Sciatic nerve (tissue), 2 donors: ENCODE measurements around the gene C2CD4C. TPM values are rescaled to one million over a fixed set of nuclear protein-coding genes. Genes with fewer than 3 reads are reported as not detected.
"Not testable (repeated sequence)": the region's sequence is repeated elsewhere in the genome, so short reads cannot be mapped to it uniquely, and the experiment has no call there.

ENCODE experiments used
- ATAC-seq: fragments of 200-7000 bp; cut with Tn5 transposase; one replicate; pipeline ENCODE4 v1.9.1; 2020; ENCODE audit warnings: mild to moderate bottlenecking, moderate library complexity
- DNase-seq: peaks from one replicate; pipeline ENCODE4 v3.0.0-alpha.2; 2020; ENCODE audit warnings: low spot score
- intact Hi-C: fragments of 100-400 bp; cut with DNase I; formaldehyde crosslinking; loops from one replicate; pipeline ENCODE4 v1.14.2; 2022
- total RNA-seq: library from RNA; stranded (reverse); fragmentation: NEBNext Ultra II Directional; extraction: Animal tissue kit (Norgen Biotek cat#: 25700); gene quantifications from one replicate; pipeline ENCODE4 v1.2.1, GENCODE V29; 2021
- donor health status: DM: no; HTN: no; CAD: no.
- donor health status: DM: no; HTN: no; CAD: no.

C2CD4C gene
- total RNA-seq, 1 donor from 2014 or later = 2.8 TPM

DNA sequence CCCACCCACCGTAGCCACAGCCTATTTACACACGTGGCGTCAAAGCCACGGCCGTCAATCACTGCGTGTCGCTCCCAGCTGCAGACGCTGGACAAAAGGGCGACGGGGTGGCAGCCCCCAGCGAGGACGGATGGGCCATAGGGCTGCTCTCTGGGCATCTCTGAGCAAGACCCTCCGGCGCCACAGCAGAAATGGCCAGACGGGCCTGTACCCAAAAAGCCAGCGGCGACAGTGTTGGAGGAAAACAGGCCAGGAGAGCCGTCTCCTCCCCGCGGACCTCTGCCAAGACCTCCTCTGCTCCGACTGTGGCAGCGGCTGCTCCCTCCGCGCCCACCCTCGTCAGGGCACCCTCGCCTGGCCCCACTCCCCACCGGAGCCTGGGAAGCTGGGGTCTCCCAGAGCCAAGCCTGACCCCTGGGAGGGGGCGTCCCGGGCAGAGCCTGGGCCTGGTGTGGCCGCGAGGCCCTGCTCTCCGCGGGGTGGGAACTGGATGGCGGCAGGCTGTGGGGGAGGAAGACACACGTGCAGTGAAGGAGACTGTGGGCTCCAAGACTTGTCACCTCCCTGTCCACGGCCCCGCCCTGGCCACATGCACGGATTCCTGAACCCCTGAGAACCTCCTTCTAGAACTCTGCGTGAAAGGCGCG is 2.7 kb downstream of the C2CD4C start:
- intact Hi-C loops = no loop called here
- DNase-seq (peak; percentile 51), ATAC-seq (no peak)

DNA sequence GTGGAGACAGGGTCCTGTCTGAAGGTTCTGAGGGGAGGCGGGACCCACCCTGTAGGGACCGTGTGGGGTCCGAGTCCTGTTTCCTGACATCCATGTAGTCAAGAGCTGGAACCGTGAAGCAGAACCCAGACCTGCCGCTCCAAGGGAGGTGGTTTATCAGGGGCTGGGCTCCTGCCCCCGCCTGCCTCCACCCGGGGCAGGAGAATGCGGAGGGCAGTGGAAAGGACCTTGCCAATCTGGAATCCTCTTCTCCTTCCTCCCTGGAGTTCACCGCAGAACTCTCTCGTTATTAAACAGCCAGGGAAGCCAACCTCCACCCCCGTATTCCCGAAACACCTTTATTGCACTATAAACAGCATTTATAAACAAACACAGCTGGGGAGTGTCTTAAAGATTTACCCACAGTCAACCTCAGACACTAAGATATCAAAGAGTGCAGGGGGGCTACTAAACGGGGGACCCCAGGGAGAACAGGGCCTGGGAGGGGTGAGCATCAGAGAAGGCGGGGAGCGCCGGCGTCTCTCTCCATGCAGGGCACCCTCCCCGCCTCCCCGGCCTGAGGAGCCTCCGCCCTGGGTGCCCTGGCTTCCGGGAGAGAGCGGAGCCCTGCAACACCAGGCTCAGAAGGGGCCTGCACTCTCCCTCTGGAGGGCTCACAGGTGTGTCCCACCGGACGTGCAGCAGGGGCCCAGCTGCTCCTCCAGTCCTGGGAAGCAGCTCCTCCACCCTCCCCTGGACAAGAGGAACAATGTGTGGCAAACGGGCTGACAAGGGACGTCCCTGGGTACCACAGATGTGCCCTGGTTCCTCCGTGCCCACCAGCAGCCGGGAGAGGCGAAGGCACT is 3.6 kb downstream of the C2CD4C start:
- peak; percentile 36 for DNase-seq
- intact Hi-C loops = no loop called here
- ATAC-seq = no peak

DNA sequence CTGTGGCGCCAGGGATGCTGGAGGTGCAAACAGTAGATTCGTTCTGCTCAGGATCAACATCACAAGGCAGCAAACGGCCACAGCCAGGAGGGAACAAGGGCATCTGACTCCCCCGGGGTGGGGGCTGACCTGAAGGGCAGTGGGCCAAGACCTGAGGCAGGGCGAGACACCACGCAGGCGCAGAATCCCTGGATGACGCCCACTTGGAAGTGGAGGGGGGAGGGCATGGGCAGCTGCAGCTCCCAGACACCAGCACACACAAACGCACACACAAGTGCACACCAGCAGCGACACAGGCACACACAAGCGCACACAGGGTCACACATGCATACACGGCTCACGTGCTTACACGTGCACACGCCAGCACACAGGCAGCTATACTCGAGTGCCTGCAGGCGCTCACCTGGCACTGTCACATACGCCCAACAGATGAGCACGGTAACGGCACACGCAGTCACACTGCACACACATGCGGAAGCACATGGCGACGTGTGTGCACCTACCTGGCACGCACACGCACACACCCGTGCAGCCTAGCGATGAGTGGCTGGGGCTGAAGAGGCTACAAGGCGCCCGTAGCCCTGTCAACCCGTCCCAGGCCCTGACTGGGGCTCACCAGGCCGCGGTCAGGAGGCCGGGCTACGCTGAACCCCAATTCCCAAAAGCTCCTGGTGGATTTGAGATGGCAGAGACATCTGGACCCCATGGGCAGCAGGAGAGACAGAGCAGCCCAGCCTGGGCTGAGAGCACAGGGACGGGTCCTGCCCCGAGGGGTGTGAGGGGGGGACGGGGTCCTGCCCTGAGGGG is 5.5 kb downstream of the C2CD4C start:
- peak; percentile 51 for DNase-seq
- intact Hi-C loops = no loop called here

DNA sequence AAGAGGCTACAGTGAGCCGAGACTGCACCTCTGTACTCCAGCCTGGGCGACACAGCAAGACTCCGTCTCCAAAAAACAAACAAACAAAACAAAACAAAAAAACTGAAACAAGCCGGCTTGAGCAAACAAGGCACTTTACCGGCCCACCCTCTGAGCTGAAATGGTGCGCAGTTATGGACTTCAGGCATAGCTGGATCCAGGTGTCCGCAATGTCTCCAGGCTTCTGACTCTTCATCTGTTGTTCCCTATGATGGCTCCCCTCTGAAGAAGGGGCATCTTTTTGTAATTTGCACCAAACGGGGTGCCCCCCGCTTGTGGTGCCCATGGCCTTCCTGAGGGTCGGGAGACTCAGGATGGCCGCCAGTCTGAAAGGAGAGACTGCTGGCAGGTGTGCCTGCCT is 6.2 kb downstream of the C2CD4C start:
- ATAC-seq = no peak
- peak; percentile 10 for DNase-seq
- intact Hi-C loops = no loop called here

More for the DNA sequence above, 5.5 kb downstream of the C2CD4C start:
- ATAC-seq = no peak

DNA sequence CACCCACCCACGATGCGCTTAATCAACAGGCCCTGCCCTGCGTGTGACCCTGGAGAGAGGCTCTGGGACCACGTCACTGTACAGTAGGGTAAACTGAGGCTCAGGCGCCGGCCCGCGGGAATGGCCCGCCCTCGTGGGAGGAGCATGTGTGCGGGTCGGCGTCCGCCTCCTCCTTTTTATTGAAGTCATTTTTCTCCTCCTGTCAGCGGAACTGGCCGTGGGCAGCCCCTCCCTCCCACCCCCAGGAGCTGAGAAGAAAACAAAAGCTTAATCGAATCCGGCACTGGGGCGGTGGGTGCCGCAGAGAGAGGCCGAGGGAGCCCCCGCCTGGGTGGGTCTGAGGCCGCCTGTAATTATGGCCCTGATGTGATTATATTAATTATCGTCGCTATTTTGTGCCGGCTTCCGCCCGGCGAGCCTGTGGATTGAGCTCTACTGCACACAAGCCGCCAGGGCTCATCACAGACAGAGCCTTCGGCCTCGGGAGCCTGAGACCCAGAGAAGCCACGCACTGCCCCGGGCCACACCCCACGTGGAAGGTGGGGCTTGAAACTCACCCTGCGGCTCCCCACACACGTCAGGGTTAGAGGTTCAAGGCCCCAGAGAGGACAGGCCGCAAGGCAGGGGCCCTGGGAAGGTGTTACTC is 7.0 kb downstream of the C2CD4C start:
- peak; percentile 52 for DNase-seq
- intact Hi-C loops = no loop called here
- ATAC-seq = peak; percentile 55

DNA sequence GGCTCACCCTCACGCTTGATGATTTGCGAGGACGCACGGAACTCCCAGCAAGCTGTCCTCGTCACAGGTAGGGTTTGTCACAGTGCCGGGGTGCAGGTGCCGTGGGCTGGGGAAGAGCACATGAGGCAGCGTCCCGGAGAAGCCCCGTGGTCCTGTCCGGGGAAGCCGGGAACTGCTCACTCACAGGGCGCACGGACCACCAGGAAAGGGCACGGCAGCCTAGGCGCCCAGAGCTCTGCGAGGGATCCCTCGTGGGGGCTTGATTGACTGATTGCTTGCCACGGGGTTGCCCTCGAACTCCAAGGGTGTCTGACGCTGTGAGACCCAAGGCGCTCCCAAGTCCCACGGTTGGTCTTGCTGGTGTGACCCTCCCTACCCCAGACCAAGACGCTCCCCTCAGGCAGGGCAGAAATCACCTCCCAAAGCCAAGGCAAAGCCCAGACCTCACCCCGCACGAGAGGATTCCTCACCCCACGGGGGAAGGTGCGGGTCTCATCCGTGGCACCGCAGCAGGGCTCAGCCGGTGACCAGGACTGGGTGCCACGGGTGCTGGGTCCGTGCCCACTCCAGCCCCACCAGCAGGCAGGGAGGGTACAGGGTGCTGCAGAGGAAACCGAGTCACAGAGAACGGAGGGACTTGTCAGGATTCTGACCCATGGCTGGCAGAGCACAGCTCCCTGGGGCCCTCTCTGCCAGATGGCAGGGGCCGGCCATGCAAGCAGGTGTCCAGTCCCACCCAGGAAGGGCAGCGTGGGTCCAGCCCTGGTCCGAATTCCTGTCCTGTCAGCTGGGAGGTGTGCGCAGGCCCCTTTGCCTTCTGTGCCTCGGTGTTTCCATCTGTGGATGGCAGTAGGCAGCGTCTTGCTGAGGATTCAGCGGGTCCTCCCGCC is 7.7 kb downstream of the C2CD4C start:
- DNase-seq = peak; percentile 55
- intact Hi-C loops = no loop called here
- ATAC-seq = no peak

DNA sequence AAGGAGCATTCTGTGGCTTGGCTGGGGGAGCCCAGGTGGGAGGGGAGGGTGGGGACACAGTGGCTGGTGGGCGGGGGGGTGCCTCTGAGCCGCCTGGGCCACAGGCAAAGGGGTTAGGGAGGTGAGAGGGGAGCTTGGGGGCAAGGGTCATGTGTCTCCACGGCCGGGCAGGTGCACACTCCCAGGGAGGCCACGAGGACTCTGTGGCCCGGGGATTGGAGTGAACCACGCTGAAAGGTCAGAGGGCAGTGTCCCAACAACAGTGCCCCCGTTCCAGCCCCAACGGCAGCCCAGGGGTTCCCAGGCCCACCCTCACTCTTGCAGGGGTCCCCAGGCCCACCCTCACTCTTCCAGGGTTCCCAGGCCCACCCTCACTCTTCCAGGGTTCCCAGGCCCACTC is 9.6 kb downstream of the C2CD4C start:
- DNase-seq = peak; percentile 37
- ATAC-seq = no peak
- intact Hi-C loops = no loop called here

DNA sequence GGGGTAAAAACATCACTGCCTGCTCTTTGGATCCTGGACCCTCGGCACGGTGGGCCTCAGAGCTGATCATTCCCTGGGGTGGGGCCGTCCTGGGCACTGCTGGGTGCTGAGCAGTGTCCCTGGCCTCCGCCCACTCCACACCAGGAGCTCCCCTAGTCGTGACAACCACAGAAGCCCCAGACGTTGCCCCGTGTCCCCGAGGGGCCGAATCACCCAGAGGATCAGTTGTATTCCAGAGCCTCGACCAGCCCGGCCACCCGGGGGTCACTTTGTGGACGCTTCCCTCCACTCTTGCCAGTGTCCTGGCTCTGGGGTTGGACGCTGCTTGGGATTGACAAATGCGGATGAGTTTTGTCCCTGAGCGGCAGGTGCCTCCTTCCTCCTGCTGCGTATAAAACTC is 10.2 kb downstream of the C2CD4C start:
- peak; percentile 48 for DNase-seq
- no peak for ATAC-seq
- intact Hi-C loops = no loop called here

DNA sequence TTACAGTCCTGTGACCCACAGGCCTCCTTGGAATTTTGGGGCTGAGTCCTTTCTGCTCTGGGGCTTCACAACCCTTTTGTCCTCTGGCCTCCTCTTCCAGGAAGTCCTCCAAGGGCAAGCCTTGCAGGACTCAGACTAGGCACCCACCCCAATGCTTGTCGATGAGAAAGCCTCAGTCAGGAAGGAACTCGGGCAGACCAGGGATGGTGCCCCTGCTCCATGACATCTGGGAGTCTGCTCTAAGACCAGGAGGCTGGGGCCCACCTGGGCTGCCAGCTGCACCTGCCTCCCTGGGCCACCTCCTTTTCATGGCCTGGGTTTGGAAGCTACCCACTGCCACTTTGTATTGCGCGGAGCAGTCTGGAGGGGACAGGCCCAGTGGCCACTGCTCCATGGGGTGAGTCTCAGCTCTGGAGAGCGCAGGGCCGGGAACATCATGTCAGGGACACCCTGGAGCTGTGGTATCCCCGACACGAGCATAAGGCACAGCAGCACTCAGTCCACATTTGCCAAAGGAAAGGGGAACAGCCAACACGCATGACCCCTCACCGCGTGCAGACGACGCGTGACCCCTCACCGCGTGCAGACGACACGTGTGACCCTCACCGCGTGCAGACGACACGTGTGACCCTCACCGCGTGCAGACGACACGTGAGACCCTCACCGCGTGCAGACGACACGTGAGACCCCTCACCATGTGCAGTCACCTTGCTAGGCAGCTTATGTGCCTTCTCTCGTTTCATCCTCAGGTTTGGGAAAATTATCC is 10.8 kb downstream of the C2CD4C start:
- DNase-seq (peak; percentile 50), ATAC-seq (no peak)
- intact Hi-C loops = no loop called here

DNA sequence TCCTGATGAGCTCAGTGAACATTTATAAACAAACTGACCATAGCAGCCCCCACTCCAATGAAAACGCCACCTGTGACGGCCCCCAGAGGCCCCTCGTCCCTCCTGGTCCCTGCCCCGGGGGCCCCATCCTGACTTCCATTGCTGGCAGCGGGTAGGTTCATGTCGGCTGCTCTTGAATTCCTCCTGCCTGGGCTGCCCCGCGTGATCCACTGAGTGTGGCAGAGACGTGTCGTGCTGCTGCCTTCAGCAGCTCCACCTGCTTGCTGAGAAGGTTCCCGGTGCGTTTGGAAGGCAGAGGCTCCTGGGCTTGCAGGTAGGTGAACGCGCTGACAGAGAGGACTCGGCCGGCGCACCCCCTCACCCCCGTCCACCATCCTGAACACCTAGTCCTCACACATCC is 11.6 kb downstream of the C2CD4C start:
- intact Hi-C loops = no loop called here
- ATAC-seq (no peak), DNase-seq (peak; percentile 23)

DNA sequence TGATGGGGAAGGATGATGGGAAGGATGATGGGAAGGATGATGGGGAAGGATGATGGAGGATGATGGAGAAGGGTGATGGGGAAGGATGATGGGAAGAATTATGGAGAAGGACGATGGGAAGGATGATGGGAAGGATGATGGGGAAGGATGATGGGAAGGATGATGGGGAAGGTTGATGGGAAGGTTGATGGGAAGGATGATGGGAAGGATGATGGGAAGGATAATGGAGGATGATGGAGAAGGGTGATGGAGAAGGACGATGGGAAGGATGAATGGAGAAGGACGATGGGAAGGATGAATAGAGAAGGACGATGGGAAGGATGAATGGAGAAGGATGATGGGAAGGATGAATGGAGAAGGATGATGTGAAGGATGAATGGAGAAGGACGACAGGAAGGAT is 13.5 kb downstream of the C2CD4C start:
- ATAC-seq (no peak), DNase-seq (no peak)
- intact Hi-C loops = no loop called here

DNA sequence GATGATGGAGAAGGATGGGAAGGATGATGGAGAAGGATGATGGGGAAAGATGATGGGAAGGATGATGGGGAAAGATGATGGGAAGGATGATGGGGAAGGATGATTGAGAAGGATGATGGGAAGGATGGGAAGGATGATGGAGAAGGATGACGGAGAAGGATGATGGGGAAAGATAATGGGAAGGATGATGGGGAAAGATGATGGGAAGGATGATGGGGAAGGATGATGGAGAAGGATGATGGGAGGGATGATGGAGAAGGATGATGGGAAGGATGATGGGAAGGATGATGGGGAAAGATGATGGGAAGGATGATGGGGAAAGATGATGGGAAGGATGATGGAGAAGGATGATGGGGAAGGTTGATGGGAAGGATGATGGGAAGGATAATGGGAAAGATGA is 14.1 kb downstream of the C2CD4C start:
- intact Hi-C loops, ATAC-seq, DNase-seq: not testable (repeated sequence)

DNA sequence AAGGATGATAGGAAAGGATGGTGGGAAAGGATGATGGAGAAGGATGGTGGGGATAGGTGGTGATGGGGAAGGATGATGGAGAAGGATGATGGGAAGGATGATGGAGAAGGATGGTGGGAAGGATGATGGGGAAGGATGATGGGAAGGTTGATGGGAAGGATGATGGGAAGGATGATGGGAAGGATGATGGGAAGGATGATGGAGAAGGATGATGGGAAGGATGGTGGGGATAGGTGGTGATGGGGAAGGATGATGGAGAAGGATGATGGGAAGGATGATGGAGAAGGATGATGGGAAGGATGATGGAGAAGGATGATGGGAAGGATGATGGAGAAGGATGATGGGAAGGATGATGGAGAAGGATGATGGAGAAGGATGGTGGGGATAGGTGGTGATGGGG is 15.4 kb downstream of the C2CD4C start:
- intact Hi-C loops, DNase-seq, ATAC-seq: not testable (repeated sequence)

DNA sequence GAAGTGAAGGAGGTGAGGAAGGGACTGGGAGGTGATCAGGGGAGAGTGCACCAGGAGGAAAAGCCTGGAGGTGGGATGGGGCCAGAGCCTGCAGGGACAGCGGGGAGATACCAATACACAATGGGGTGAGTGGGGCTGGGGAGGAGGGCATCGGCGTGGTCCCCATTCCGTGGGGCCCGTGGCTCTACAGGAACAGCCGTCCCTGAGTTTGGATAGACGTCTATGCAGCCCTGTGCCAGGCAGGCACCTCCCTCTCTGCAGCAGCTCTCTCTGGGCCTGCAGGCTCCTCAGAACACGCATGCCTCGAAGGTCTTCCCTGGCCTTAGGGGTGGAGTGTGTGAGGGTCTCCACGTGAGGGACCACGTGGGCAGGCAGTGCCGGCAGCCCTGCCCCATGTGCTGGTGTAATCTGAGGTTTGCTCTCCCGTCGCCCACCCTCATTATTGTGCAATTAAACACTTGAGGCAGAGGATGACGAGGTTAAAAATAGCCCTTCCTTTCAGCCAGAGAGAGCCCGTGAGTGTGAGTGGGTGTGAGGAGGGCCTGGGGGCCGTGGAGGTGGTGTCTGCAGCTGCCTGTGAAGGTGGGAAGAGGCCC is 16.5 kb downstream of the C2CD4C start:
- intact Hi-C loops = no loop called here
- ATAC-seq (no peak), DNase-seq (no peak)

DNA sequence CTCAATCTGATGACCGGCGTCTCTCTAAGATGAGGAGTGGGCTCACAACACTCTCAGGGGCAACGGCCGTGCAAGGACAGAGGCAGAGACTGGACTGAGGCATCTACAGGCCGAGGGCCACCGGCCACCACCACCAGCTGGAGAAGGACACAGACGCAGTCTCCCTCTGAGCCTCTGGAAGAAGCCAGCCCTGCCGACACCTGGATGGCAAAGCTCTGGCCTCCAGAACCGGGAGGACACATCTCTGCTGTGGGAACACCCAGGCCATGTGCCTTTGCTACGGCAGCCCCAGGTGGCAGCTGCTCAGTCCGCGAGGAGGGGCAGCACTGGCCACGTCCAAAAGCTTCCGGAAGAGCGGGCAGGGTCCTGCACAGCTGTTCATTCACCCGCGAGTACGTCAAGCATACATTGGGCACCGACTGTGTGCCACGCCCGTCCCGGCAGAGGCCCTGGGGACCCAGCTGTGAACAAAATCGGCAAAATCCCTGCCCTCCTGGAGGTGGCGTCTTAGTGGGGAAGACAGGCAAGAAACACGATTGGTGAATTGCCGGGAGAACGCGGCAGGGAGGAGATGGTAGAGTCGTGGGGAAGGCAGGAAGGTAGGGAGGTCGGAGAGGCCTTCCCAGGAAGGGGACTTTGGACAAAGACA is 17.1 kb downstream of the C2CD4C start:
- peak; percentile 46 for DNase-seq
- intact Hi-C loops = no loop called here
- ATAC-seq = no peak

DNA sequence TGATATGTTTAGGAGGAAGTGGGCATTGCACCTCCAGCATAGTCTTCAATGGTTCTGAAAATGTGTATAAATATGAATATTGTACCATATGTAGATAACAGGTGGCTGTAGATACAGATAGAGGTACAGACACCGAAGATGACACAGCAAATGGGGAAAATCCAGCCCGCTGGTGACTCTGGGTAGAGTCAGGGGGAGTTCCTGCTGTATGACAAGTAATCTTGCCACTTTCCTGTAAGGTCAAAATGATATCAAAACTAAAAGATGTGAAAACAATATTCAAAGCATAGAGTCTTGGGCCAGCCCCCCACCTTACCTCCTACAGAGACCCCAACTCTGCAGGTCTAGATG is 17.8 kb downstream of the C2CD4C start:
- intact Hi-C loops = no loop called here
- no peak for ATAC-seq

More for the DNA sequence above, 17.8 kb downstream of the C2CD4C start:
- no peak for DNase-seq
